PC-9 (cell line): Measurements from ENCODE around the gene NEDD9. TPM values are rescaled to one million over a fixed set of nuclear protein-coding genes. Genes with fewer than 3 reads are reported as not detected.

Source experiments
- BruUV-seq: library from RNA; stranded (reverse); fragments of 400-500 nt; replicated peaks from 2 replicates; lab custom pipeline; 2021; lab: Mats Ljungman, UMichigan
- CTCF ChIA-PET: fragments of 300-600 bp; sonication (Branson Sonifier 250); formaldehyde crosslinking; loops from one replicate; lab custom pipeline; 2022; ENCODE audit warnings: antibody characterized with exemption; lab: Charles Lee
- POLR2A ChIA-PET: fragments of 300-600 bp; sonication (Branson Sonifier 250); formaldehyde crosslinking; loops from one replicate; lab custom pipeline; 2022; ENCODE audit warnings: antibody characterized with exemption; ENCODE audit not compliant: unreplicated experiment; lab: Charles Lee
- DNase-seq, 2 experiments: peaks; one replicate each; pipeline versions ENCODE4 v3.0.0 to v3.0.0-alpha.2; 2015 to 2022; ENCODE audit warnings: mixed read lengths in 1 of 2
- H2AFZ ChIP-seq: fragments of 200-600 bp; sonication (generic); 2 replicates; pipeline ENCODE4 v1.8.1; 2017; ENCODE audit warnings: antibody characterized with exemption
- H3F3A ChIP-seq: fragments of 200-600 bp; sonication (generic); 2 replicates; pipeline ENCODE4 v1.8.1; 2017; ENCODE audit warnings: antibody characterized with exemption, mild to moderate bottlenecking, low read depth; ENCODE audit not compliant: insufficient read depth
- H3K27ac ChIP-seq: fragments of 200-600 bp; sonication (generic); 2 replicates; pipeline ENCODE4 v1.6.1; 2016; ENCODE audit warnings: mixed run types
- H3K27me3 ChIP-seq: fragments of 200-600 bp; sonication (generic); 2 replicates; pipeline ENCODE4 v1.6.1; 2016; ENCODE audit warnings: low read depth, mixed run types; ENCODE audit not compliant: insufficient read depth
- H3K36me3 ChIP-seq: fragments of 200-600 bp; sonication (generic); 2 replicates; pipeline ENCODE4 v1.6.1; 2016; ENCODE audit warnings: low read depth, mixed run types
- H3K4me1 ChIP-seq: fragments of 200-600 bp; sonication (generic); replicated peaks from 2 replicates; pipeline ENCODE4 v1.6.1; 2016; ENCODE audit warnings: mixed run types; ENCODE audit not compliant: insufficient read depth
- H3K4me2 ChIP-seq: fragments of 200-600 bp; sonication (generic); 2 replicates; pipeline ENCODE4 v1.6.1; 2017; ENCODE audit warnings: mixed run types
- H3K4me3 ChIP-seq: fragments of 200-600 bp; sonication (generic); 2 replicates; pipeline ENCODE4 v1.6.1; 2016; ENCODE audit warnings: mixed run types
- H3K79me2 ChIP-seq: fragments of 200-600 bp; sonication (generic); 2 replicates; pipeline ENCODE4 v1.6.1; 2017; ENCODE audit warnings: low read depth, mixed run types
- H3K9me2 ChIP-seq: fragments of 200-600 bp; sonication (generic); 2 replicates; pipeline ENCODE4 v1.8.1; 2017; ENCODE audit warnings: mild to moderate bottlenecking; ENCODE audit not compliant: insufficient read depth
- H3K9me3 ChIP-seq: fragments of 200-600 bp; sonication (generic); 2 replicates; pipeline ENCODE4 v1.8.1; 2016; ENCODE audit warnings: low read depth; ENCODE audit not compliant: insufficient read depth
- H4K20me1 ChIP-seq: fragments of 200-600 bp; sonication (generic); 2 replicates; pipeline ENCODE4 v1.8.1; 2017; ENCODE audit not compliant: insufficient read depth
- EZH2 ChIP-seq: fragments of 200-600 bp; sonication (generic); IDR thresholded peaks from 2 replicates; pipeline ENCODE4 v1.8.0; 2017; ENCODE audit warnings: antibody characterized with exemption, low read depth
- intact Hi-C: fragments of 100-400 bp; cut with micrococcal nuclease; formaldehyde crosslinking; loops from one replicate; pipeline ENCODE4 v1.10.0; 2022; ENCODE audit not compliant: unreplicated experiment
- total RNA-seq: library from RNA; stranded (reverse); gene quantifications from 2 replicates; pipeline ENCODE4 v1.2.3, GENCODE V29; 2021
- TF ChIP-seq, protein P1 (sequence below): fragments of 200-600 bp; sonication (generic); conservative IDR thresholded peaks from 2 replicates; pipeline ENCODE4 v1.6.1; 2017; ENCODE audit warnings: mixed run types, antibody characterized with exemption, mild to moderate bottlenecking, moderate library complexity

The NEDD9 gene
- total RNA-seq, 1 experiment from 2014 or later: 57.5 TPM

DNA sequence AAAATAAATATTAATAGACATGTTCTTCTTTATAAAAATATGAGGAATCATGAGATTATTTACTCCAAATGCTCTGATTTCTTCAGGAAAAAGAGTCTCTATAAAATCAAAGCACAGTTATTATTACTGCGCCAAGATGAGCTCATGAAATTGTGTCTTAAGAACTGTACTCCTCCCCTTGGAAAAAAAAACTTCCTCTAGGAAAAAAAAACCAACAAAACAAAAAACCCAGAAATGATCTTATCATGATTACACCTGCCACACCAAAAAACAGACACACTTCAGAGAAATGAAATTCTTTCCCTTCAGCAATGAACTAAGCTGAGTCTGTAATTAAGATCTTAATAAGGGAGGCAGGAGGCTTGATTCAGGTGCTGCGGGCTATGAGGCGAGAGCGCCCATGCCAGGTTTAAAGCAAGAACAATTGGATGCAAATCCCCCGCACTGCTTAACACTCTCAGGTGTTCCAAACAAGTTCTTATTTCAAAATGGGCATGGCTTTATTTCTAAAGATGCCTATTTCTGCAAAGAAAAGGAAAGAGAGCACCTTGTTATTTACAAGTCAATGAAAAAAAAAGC lies 9.1 kb downstream of the NEDD9 start:
- intact Hi-C loops: no loop called here
- POLR2A ChIA-PET: interaction anchor here (0.5 to 0.7 kb wide), 5 partner anchors 9 to 275 kb away, joined by 3 to 16 read pairs (median 4); partner anchors contain the start of gene NEDD9

DNA sequence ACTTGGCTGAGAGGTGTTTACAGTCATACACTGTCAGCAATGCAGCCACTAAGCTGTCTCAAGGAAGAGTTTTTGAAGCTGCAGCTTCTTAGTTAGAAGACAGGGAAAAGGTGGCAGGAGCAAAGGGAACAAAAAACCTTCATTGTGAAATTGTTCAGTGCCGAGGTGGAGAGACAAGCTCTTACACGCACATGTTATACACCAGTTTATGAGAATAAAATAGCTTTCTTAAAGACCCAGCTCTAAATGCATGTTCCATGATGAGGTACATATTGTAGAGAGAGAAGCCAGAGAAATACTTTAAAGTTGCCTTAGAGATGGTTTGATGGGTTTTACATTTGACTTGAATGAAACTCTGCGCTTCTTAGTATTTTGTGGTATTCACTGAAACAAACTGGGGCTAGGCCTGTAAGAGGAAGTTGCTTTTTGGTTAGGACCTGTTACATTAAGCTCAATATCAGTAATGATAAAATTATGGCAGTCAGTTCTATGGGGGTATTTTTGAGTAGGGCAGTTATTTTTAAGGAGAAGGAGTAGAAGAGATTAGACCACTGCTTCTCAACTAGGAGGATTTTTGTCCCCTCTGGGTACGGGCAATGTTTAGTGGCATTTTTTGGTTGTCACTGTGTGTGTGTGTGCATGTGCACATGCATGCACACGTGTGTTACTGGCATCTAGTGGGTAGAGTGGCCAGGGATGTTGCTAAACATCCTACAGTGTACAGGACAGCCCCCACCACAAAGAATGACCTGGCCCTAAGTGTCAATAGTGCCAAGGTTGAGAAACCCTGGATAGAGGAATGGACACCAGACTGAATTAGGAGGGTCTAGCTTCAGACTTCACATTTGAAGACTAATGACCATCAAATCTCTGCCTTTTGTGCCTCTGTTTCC lies 9.8 kb downstream of the NEDD9 start:
- Histone ChIP-seq H3F3A (no peaks in the 10 kb centered on the region), H3K4me1 (peaks cover 6% of the 10 kb centered on the region; the same call in 1 of the 2 replicates), H3K9me3 (no peaks in the 10 kb centered on the region), H3K9me2 (no peaks in the 10 kb centered on the region), H3K27ac (no peak overlapping the region), H2AFZ (no peak overlapping the region), H3K4me2 (no peak overlapping the region), H3K36me3 (peaks cover 14% of the 10 kb centered on the region; the same call in 1 of the 2 replicates), H3K27me3 (no peaks in the 10 kb centered on the region), H3K79me2 (peaks cover 96% of the 10 kb centered on the region), H3K4me3 (no peak overlapping the region), H4K20me1 (no peaks in the 10 kb centered on the region; the same call in 1 of the 2 replicates)
- intact Hi-C loops: no loop called here
- BruUV-seq: no TSS peak
- no peak for TF ChIP-seq EZH2
- TF ChIP-seq, protein P1, sequence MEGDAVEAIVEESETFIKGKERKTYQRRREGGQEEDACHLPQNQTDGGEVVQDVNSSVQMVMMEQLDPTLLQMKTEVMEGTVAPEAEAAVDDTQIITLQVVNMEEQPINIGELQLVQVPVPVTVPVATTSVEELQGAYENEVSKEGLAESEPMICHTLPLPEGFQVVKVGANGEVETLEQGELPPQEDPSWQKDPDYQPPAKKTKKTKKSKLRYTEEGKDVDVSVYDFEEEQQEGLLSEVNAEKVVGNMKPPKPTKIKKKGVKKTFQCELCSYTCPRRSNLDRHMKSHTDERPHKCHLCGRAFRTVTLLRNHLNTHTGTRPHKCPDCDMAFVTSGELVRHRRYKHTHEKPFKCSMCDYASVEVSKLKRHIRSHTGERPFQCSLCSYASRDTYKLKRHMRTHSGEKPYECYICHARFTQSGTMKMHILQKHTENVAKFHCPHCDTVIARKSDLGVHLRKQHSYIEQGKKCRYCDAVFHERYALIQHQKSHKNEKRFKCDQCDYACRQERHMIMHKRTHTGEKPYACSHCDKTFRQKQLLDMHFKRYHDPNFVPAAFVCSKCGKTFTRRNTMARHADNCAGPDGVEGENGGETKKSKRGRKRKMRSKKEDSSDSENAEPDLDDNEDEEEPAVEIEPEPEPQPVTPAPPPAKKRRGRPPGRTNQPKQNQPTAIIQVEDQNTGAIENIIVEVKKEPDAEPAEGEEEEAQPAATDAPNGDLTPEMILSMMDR: no peak
- CTCF ChIA-PET: interaction anchor here (0.6 kb wide), 1 partner anchor 78 kb away, joined by 3 read pairs; no protein-coding TSS in a partner anchor
- DNase-seq: no peak
- POLR2A ChIA-PET: interaction anchor here (0.6 to 0.7 kb wide), 4 partner anchors 10 to 747 kb away, joined by 3 to 10 read pairs (median 6); partner anchors contain the start of gene NEDD9

More for the DNA sequence above, 9.1 kb downstream of the NEDD9 start:
- H3K79me2 ChIP-seq: peaks cover 99% of the 10 kb centered on the region
- no peak for TF ChIP-seq EZH2
- TF ChIP-seq, protein P1: no peak
- CTCF ChIA-PET: no interaction called here
- H2AFZ ChIP-seq: no peak overlapping the region
- no peaks in the 10 kb centered on the region for H3K27me3 ChIP-seq
- no TSS peak for BruUV-seq
- no peak overlapping the region for H3K4me3 ChIP-seq
- 0 out of 2 replicates have a peak overlapping the region, but pooled peaks have one; percentile 9 for H3K27ac ChIP-seq
- H3K9me2 ChIP-seq: no peaks in the 10 kb centered on the region
- H3K4me2 ChIP-seq: no peak overlapping the region
- peaks cover 14% of the 10 kb centered on the region; the same call in 1 of the 2 replicates for H3K36me3 ChIP-seq
- no peaks in the 10 kb centered on the region for H3F3A ChIP-seq
- H3K9me3 ChIP-seq: no peaks in the 10 kb centered on the region
- DNase-seq: no peak
- H4K20me1 ChIP-seq: no peaks in the 10 kb centered on the region; the same call in 1 of the 2 replicates
- peaks cover 8% of the 10 kb centered on the region for H3K4me1 ChIP-seq
